Calu3 (cell line): ENCODE measurements around the gene TSEN2. TPM values are rescaled to one million over a fixed set of nuclear protein-coding genes. Genes with fewer than 3 reads are reported as not detected.
A peak's percentile ranks its signal among the peaks of the same experiment; 100 is the strongest.

Experiments
- BruUV-seq: library from RNA; stranded (reverse); fragments of 400-500 nt; replicated peaks from 2 replicates; lab custom pipeline; 2021; lab: Mats Ljungman, UMichigan
- CTCF ChIA-PET: fragments of 300-600 bp; sonication (Branson Sonifier 250); formaldehyde crosslinking; loops from one replicate; lab custom pipeline; 2022; ENCODE audit warnings: antibody characterized with exemption; lab: Charles Lee
- DNase-seq: peaks from one replicate; pipeline ENCODE4 v3.0.0; 2022
- H3K27ac Mint-ChIP-seq: one replicate; pipeline ENCODE4 v1.8.0; 2022; ENCODE audit warnings: mixed read lengths; ENCODE audit not compliant: unreplicated experiment
- H3K27me3 Mint-ChIP-seq: one replicate; pipeline ENCODE4 v1.8.0; 2022; ENCODE audit warnings: mixed read lengths; ENCODE audit not compliant: unreplicated experiment
- H3K36me3 Mint-ChIP-seq: one replicate; pipeline ENCODE4 v1.8.0; 2022; ENCODE audit warnings: mild to moderate bottlenecking, moderate library complexity, mixed read lengths; ENCODE audit not compliant: insufficient read depth, unreplicated experiment
- H3K4me1 Mint-ChIP-seq: one replicate; pipeline ENCODE4 v1.8.0; 2022; ENCODE audit warnings: mild to moderate bottlenecking, low read depth, mixed read lengths; ENCODE audit not compliant: unreplicated experiment
- H3K4me3 Mint-ChIP-seq: one replicate; pipeline ENCODE4 v1.8.0; 2022; ENCODE audit warnings: mild to moderate bottlenecking, low read depth, moderate library complexity, mixed read lengths; ENCODE audit not compliant: unreplicated experiment
- H3K9me3 Mint-ChIP-seq: one replicate; pipeline ENCODE4 v1.8.0; 2022; ENCODE audit warnings: low read depth, mixed read lengths; ENCODE audit not compliant: unreplicated experiment
- CTCF ChIP-seq: fragments of 200-600 bp; IDR thresholded peaks from one replicate; pipeline ENCODE4 v1.8.0; 2022; ENCODE audit warnings: antibody characterized with exemption; ENCODE audit not compliant: unreplicated experiment
- intact Hi-C: fragments of 100-400 bp; cut with micrococcal nuclease; formaldehyde crosslinking; loops from one replicate; pipeline ENCODE4 v1.10.0; 2022; ENCODE audit not compliant: unreplicated experiment
- total RNA-seq: library from RNA; stranded (reverse); gene quantifications from 2 replicates; pipeline ENCODE4 v1.2.3, GENCODE V29; 2022

The TSEN2 gene
- total RNA-seq, 1 experiment from 2014 or later, result 26.7 TPM

GRCh38 chr3:12483410-12483809, 870 bp upstream of the TSEN2 start:
- Mint-ChIP-seq H3K4me3 (peak overlapping the region; percentile 83), H3K27ac (no peak overlapping the region), H3K9me3 (no peaks in the 10 kb centered on the region), H3K4me1 (peaks cover 55% of the 10 kb centered on the region), H3K36me3 (peaks cover 21% of the 10 kb centered on the region), H3K27me3 (no peaks in the 10 kb centered on the region)
- CTCF ChIA-PET, result interaction anchor here (1.0 to 2.4 kb wide), 3 partner anchors 296 to 348 kb away, joined by 3 to 7 read pairs (median 3); no protein-coding TSS in a partner anchor
- DNase-seq, result no peak
- no TSS peak for BruUV-seq
- intact Hi-C loops, result loop anchor here (5.0 kb wide), 2 partner anchors 36 to 196 kb away; partner anchors contain the start of gene PPARG
- no peak for TF ChIP-seq CTCF

DNA sequence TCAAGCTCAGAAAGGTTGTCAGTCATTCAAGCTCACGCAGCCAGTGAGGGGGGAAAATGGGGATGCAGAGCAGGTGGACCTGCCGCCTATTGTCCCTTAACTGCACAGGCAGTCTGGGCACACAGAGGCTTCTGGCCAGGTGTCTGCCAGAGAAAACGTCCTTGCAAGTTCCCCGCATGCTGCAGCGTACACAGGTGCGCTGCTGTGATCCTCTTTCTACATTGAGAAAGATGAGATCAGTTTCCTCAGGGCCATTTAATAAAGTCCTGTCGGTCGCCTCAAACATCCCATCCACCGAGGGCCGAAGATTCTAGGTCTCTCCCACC, 445 bp upstream of the TSEN2 start:
- Mint-ChIP-seq H3K4me3 (peak overlapping the region; percentile 83), H3K27me3 (no peaks in the 10 kb centered on the region), H3K4me1 (peaks cover 55% of the 10 kb centered on the region), H3K36me3 (peaks cover 21% of the 10 kb centered on the region), H3K27ac (peak overlapping the region; percentile 69), H3K9me3 (no peaks in the 10 kb centered on the region)
- no peak for TF ChIP-seq CTCF
- CTCF ChIA-PET, result interaction anchor here (0.7 to 2.4 kb wide), 7 partner anchors 12 to 349 kb away, joined by 3 to 7 read pairs (median 3); partner anchors contain the start of gene MKRN2OS
- DNase-seq, result no peak
- intact Hi-C loops, result loop anchor here (2.0 to 5.0 kb wide), 3 partner anchors 37 to 197 kb away; partner anchors contain the start of genes MKRN2OS and PPARG
- TSS peak; percentile 66 for BruUV-seq

GRCh38 chr3:12484983-12485327, 675 bp downstream of the TSEN2 start:
- no peaks in the 10 kb centered on the region for H3K27me3 Mint-ChIP-seq
- H3K36me3 Mint-ChIP-seq, result peaks cover 21% of the 10 kb centered on the region
- BruUV-seq, result no TSS peak
- H3K27ac Mint-ChIP-seq, result peak overlapping the region; percentile 69
- no peaks in the 10 kb centered on the region for H3K9me3 Mint-ChIP-seq
- CTCF ChIA-PET, result interaction anchor here (0.5 to 2.4 kb wide), 3 partner anchors 346 to 408 kb away, joined by 4 to 8 read pairs (median 7); no protein-coding TSS in a partner anchor
- intact Hi-C loops, result loop anchor here (2.0 to 5.0 kb wide), 3 partner anchors 38 to 198 kb away; partner anchors contain the start of genes MKRN2OS and PPARG
- DNase-seq, result no peak
- H3K4me3 Mint-ChIP-seq, result peak overlapping the region; percentile 83
- no peak for TF ChIP-seq CTCF
- peaks cover 46% of the 10 kb centered on the region for H3K4me1 Mint-ChIP-seq

DNA sequence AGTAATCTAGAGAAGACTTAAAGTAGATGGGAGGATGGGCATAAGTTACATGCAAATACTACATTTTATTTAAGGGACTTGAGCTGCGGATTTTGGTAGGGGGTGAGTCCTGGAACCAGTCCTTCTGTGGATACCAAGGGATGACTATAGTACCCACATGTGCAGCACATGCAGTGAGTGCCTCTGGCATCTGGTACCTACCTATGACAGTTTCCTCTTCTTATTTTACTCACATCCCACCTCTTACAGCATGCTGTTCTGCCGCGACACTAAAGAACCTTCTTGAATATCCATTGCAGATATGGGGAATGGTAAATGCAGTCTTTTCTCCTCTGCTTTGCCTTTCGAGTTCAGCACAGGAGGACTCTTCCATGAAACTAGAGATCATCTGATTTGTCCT, 1.7 kb downstream of the TSEN2 start:
- intact Hi-C loops, result no loop called here
- Mint-ChIP-seq H3K27ac (no peak overlapping the region), H3K9me3 (no peaks in the 10 kb centered on the region), H3K4me1 (peaks cover 36% of the 10 kb centered on the region), H3K36me3 (peaks cover 27% of the 10 kb centered on the region), H3K27me3 (no peaks in the 10 kb centered on the region), H3K4me3 (peak overlapping the region; percentile 83)
- CTCF ChIA-PET, result no interaction called here
- DNase-seq, result no peak
- TF ChIP-seq CTCF, result no peak
- BruUV-seq, result no TSS peak
